HEK293 (cell line): ENCODE data around the gene BAHD1.

ENCODE experiments used
- CTCF ChIA-PET: fragments of 350-600 bp; formaldehyde crosslinking; extraction: SDS; loops from one replicate; lab custom pipeline; 2021; ENCODE audit warnings: antibody characterized with exemption; lab: Yijun Ruan, JAX
- POLR2A ChIA-PET: fragments of 300-600 bp; formaldehyde crosslinking; extraction: SDS; loops from one replicate; lab custom pipeline; 2020; ENCODE audit warnings: antibody characterized with exemption, inconsistent platforms; lab: Yijun Ruan, JAX
- H3K27ac ChIP-seq: fragments of 200-500 bp; sonication (Bioruptor generic); 2 replicates; pipeline ENCODE4 v1.5.1; 2014; ENCODE audit warnings: low read depth, low read length, control low read depth, inconsistent platforms; ENCODE audit errors: extremely low read depth
- H3K36me3 ChIP-seq, 2 experiments: fragments of 200-500 bp in 1 of 2; sonication (Bioruptor generic) in 1 of 2; 1 replicate in 1 of 2; 2 replicates in 1 of 2; pipeline ENCODE4 v1.5.1; 2014 to 2017; ENCODE audit warnings: inconsistent platforms in 2 of 2, low read length in 2 of 2; ENCODE audit not compliant: control insufficient read depth in 2 of 2, insufficient read depth in 1 of 2
- H3K4me1 ChIP-seq: fragments of 200-500 bp; sonication (Bioruptor generic); 2 replicates; pipeline ENCODE4 v1.5.1; 2014; ENCODE audit warnings: mild to moderate bottlenecking, low read length, inconsistent platforms; ENCODE audit not compliant: control insufficient read depth, insufficient read depth
- H3K4me3 ChIP-seq: 2 replicates; pipeline ENCODE4 v1.5.1; 2011; ENCODE audit warnings: low read depth, mild to moderate bottlenecking, control low read depth, low read length, moderate library complexity
- H3K9me3 ChIP-seq: fragments of 200-500 bp; sonication (Bioruptor generic); 2 replicates; pipeline ENCODE4 v1.5.1; 2014; ENCODE audit warnings: low read depth, low read length, inconsistent platforms; ENCODE audit not compliant: control insufficient read depth, insufficient read depth
- ATF2 ChIP-seq: fragments of 450-650 bp; formaldehyde crosslinking; IDR thresholded peaks from 2 replicates; pipeline ENCODE4 v1.5.1; 2016; ENCODE audit warnings: missing biosample characterization, missing genetic modification characterization, low read depth
- BCL11A ChIP-seq: fragments of 450-650 bp; formaldehyde crosslinking; IDR thresholded peaks from 2 replicates; pipeline ENCODE4 v1.5.1; 2016; ENCODE audit warnings: low read depth, missing biosample characterization, missing genetic modification characterization
- INSM2 ChIP-seq: fragments of 450-650 bp; formaldehyde crosslinking; IDR thresholded peaks from 2 replicates; pipeline ENCODE4 v1.5.1; 2016; ENCODE audit warnings: missing biosample characterization, missing genetic modification characterization
- MZF1 ChIP-seq: fragments of 450-650 bp; formaldehyde crosslinking; IDR thresholded peaks from 2 replicates; pipeline ENCODE4 v1.5.1; 2017; ENCODE audit warnings: missing biosample characterization, missing genetic modification characterization, borderline replicate concordance
- PRDM1 ChIP-seq: fragments of 450-650 bp; formaldehyde crosslinking; IDR thresholded peaks from 2 replicates; pipeline ENCODE4; 2016; ENCODE audit warnings: missing biosample characterization, missing genetic modification characterization
- SCRT2 ChIP-seq: fragments of 450-650 bp; formaldehyde crosslinking; IDR thresholded peaks from 2 replicates; pipeline ENCODE4 v1.5.1; 2016; ENCODE audit warnings: missing biosample characterization, missing genetic modification characterization
- ZBTB1 ChIP-seq: fragments of 450-650 bp; formaldehyde crosslinking; IDR thresholded peaks from 2 replicates; pipeline ENCODE4 v1.5.1; 2016; ENCODE audit warnings: missing biosample characterization, missing genetic modification characterization
- ZNF221 ChIP-seq: fragments of 450-650 bp; formaldehyde crosslinking; IDR thresholded peaks from 2 replicates; pipeline ENCODE4 v1.5.1; 2017; ENCODE audit warnings: missing biosample characterization, missing genetic modification characterization, borderline replicate concordance
- ZNF341 ChIP-seq: fragments of 450-650 bp; formaldehyde crosslinking; IDR thresholded peaks from 2 replicates; pipeline ENCODE4; 2016; ENCODE audit warnings: low read depth, missing biosample characterization, missing genetic modification characterization
- ZNF354C ChIP-seq: fragments of 450-650 bp; formaldehyde crosslinking; IDR thresholded peaks from 2 replicates; pipeline ENCODE4 v1.5.1; 2016; ENCODE audit warnings: missing biosample characterization, missing genetic modification characterization, low read depth, borderline replicate concordance
- ZNF366 ChIP-seq: fragments of 450-650 bp; formaldehyde crosslinking; conservative IDR thresholded peaks from 2 replicates; pipeline ENCODE4 v1.5.1; 2016; ENCODE audit warnings: missing biosample characterization, missing genetic modification characterization
- ZNF394 ChIP-seq: fragments of 450-650 bp; formaldehyde crosslinking; IDR thresholded peaks from 2 replicates; pipeline ENCODE4 v1.5.1; 2016; ENCODE audit warnings: missing biosample characterization, missing genetic modification characterization, mild to moderate bottlenecking, moderate library complexity, borderline replicate concordance
- ZNF433 ChIP-seq: fragments of 450-650 bp; formaldehyde crosslinking; IDR thresholded peaks from 2 replicates; pipeline ENCODE4 v1.5.1; 2016; ENCODE audit warnings: missing biosample characterization, missing genetic modification characterization, low read depth
- ZNF513 ChIP-seq: fragments of 450-650 bp; IDR thresholded peaks from 2 replicates; pipeline ENCODE4 v1.5.1; 2018; ENCODE audit warnings: missing biosample characterization, missing genetic modification characterization
- ZNF600 ChIP-seq: fragments of 450-650 bp; formaldehyde crosslinking; IDR thresholded peaks from 2 replicates; pipeline ENCODE4 v1.5.1; 2016; ENCODE audit warnings: missing biosample characterization, missing genetic modification characterization
- ZNF830 ChIP-seq: fragments of 450-650 bp; IDR thresholded peaks from 2 replicates; pipeline ENCODE4 v1.5.0; 2018; ENCODE audit warnings: missing biosample characterization, missing genetic modification characterization, low read depth, mild to moderate bottlenecking, moderate library complexity
- TF ChIP-seq, protein P1 (sequence below): fragments of 450-650 bp; formaldehyde crosslinking; IDR thresholded peaks from 2 replicates; pipeline ENCODE4 v1.5.1; 2016; ENCODE audit warnings: missing biosample characterization, missing genetic modification characterization
- TF ChIP-seq, protein P2 (sequence below): fragments of 450-650 bp; formaldehyde crosslinking; IDR thresholded peaks from 2 replicates; pipeline ENCODE4 v1.5.1; 2016; ENCODE audit warnings: missing biosample characterization, missing genetic modification characterization
- TF ChIP-seq, protein P3 (sequence below): fragments of 450-650 bp; formaldehyde crosslinking; IDR thresholded peaks from 2 replicates; pipeline ENCODE4 v1.5.1; 2016; ENCODE audit warnings: missing biosample characterization, missing genetic modification characterization

Gene BAHD1

DNA sequence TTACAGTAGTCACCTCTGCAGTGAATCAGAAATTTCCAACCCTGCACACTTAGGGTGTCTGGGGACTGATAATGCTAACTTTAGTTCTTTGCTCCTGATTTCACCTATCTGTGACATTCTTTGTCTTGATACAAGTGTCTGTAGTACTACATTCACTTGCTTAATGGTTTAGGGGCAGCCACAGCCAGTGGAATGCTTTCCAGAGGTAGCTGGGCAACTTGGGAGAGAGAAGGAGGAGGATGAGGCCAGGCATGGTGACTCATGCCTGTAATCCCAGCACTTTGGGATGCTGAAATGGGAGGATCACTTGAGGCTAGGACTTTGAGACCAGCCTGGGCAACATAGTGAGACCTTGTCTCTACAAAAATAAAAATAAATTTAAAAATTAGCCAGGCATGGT, 8.5 kb downstream of the BAHD1 start:
- ChIA-PET CTCF (interaction anchor here (0.6 to 1.1 kb wide), 3 partner anchors 9 to 69 kb away, joined by 3 to 4 read pairs (median 3); partner anchors contain the start of gene BAHD1), POLR2A (no interaction called here)
- Histone ChIP-seq H3K27ac (no peak overlapping the region), H3K4me1 (peaks cover 12% of the 10 kb centered on the region), H3K9me3 (no peaks in the 10 kb centered on the region), H3K36me3 (no peaks in the 10 kb centered on the region), H3K4me3 (no peak overlapping the region)
- TF ChIP-seq ZNF221 (tag by site-specific recombination) = no peak
- no peak for TF ChIP-seq ZNF830 (tag by site-specific recombination)
- peak; percentile 22; the same call in 1 of the 2 replicates for TF ChIP-seq ZNF394 (tag by site-specific recombination)
- TF ChIP-seq ZNF341 (tag by site-specific recombination) = no peak
- no peak for TF ChIP-seq SCRT2 (tag by site-specific recombination)
- 0 out of 2 replicates have a peak, but pooled peaks have one; percentile 36 for TF ChIP-seq ZNF366
- TF ChIP-seq, protein P1, sequence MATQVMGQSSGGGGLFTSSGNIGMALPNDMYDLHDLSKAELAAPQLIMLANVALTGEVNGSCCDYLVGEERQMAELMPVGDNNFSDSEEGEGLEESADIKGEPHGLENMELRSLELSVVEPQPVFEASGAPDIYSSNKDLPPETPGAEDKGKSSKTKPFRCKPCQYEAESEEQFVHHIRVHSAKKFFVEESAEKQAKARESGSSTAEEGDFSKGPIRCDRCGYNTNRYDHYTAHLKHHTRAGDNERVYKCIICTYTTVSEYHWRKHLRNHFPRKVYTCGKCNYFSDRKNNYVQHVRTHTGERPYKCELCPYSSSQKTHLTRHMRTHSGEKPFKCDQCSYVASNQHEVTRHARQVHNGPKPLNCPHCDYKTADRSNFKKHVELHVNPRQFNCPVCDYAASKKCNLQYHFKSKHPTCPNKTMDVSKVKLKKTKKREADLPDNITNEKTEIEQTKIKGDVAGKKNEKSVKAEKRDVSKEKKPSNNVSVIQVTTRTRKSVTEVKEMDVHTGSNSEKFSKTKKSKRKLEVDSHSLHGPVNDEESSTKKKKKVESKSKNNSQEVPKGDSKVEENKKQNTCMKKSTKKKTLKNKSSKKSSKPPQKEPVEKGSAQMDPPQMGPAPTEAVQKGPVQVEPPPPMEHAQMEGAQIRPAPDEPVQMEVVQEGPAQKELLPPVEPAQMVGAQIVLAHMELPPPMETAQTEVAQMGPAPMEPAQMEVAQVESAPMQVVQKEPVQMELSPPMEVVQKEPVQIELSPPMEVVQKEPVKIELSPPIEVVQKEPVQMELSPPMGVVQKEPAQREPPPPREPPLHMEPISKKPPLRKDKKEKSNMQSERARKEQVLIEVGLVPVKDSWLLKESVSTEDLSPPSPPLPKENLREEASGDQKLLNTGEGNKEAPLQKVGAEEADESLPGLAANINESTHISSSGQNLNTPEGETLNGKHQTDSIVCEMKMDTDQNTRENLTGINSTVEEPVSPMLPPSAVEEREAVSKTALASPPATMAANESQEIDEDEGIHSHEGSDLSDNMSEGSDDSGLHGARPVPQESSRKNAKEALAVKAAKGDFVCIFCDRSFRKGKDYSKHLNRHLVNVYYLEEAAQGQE (tag by site-specific recombination) = no peak
- no peak for TF ChIP-seq ATF2 (tag by site-specific recombination)
- no peak for TF ChIP-seq MZF1 (tag by site-specific recombination)
- 0 out of 2 replicates have a peak, but pooled peaks have one; percentile 33 for TF ChIP-seq ZNF513 (tag by site-specific recombination)
- TF ChIP-seq INSM2 (tag by site-specific recombination) = no peak
- peak; percentile 61 for TF ChIP-seq PRDM1 (tag by site-specific recombination)

DNA sequence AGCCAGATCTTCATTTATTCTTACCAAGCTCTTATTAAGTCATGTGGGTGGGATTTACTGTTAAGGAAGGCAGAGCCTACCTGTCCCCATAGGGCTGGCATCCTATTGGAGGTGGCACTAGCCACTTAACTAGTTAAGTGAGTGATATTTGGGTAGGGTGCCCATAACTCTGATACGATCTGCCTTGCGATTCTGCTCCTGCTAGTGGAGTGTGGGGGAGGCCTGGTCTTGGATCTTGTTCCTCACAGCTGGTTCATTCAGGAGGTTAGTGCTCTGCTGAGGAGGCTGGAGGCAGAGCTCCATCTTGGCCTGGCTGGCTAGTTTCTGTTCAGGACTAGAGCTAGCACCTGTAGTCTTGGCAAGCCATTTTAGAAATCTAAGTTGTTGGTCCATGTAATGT, 9.3 kb downstream of the BAHD1 start:
- TF ChIP-seq BCL11A (tag by site-specific recombination) = no peak
- TF ChIP-seq, protein P2, sequence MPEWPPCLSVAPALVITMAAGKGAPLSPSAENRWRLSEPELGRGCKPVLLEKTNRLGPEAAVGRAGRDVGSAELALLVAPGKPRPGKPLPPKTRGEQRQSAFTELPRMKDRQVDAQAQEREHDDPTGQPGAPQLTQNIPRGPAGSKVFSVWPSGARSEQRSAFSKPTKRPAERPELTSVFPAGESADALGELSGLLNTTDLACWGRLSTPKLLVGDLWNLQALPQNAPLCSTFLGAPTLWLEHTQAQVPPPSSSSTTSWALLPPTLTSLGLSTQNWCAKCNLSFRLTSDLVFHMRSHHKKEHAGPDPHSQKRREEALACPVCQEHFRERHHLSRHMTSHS (tag by site-specific recombination) = no peak
- TF ChIP-seq ZNF221 (tag by site-specific recombination) = no peak
- no peak for TF ChIP-seq ZNF354C (tag by site-specific recombination)
- no peak for TF ChIP-seq ZNF433
- no peak for TF ChIP-seq ZBTB1 (tag by site-specific recombination)
- TF ChIP-seq ZNF600 (tag by site-specific recombination) = 0 out of 2 replicates have a peak, but pooled peaks have one; percentile 12
- TF ChIP-seq, protein P3, sequence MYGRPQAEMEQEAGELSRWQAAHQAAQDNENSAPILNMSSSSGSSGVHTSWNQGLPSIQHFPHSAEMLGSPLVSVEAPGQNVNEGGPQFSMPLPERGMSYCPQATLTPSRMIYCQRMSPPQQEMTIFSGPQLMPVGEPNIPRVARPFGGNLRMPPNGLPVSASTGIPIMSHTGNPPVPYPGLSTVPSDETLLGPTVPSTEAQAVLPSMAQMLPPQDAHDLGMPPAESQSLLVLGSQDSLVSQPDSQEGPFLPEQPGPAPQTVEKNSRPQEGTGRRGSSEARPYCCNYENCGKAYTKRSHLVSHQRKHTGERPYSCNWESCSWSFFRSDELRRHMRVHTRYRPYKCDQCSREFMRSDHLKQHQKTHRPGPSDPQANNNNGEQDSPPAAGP (tag by site-specific recombination) = no peak
- POLR2A ChIA-PET = interaction anchor here (1.3 kb wide), 1 partner anchor 9 kb away, joined by 3 read pairs; the partner anchor contains the start of gene BAHD1
- H3K4me1 ChIP-seq = peaks cover 8% of the 10 kb centered on the region
- no peak overlapping the region for H3K4me3 ChIP-seq
- no peaks in the 10 kb centered on the region for H3K9me3 ChIP-seq
- CTCF ChIA-PET = interaction anchor here (0.6 to 1.5 kb wide), 4 partner anchors 20 to 199 kb away, joined by 3 read pairs; no protein-coding TSS in a partner anchor
- no peaks in the 10 kb centered on the region for H3K36me3 ChIP-seq
- H3K27ac ChIP-seq = no peak overlapping the region
